GM04504 (cell line): ENCODE measurements around the gene SBK3.
A peak's percentile ranks its signal among the peaks of the same experiment; 100 is the strongest.
"Not testable (repeated sequence)": the region's sequence is repeated elsewhere in the genome, so short reads cannot be mapped to it uniquely, and the experiment has no call there.

Source experiments
- DNase-seq: peaks from one replicate; pipeline ENCODE4 v3.0.0-alpha.2; 2012; ENCODE audit warnings: low read depth

SBK3 gene

GRCh38 chr19:55516878-55517620 lies 28.3 kb downstream of the SBK3 start:
- peak; percentile 78 for DNase-seq

- DNase-seq = no peak
Observed at GRCh38 chr19:55508120-55508519, 37.2 kb downstream of the SBK3 start.

- DNase-seq = no peak
Observed at GRCh38 chr19:55504981-55505380, 40.4 kb downstream of the SBK3 start.

GRCh38 chr19:55504252-55504603 lies 41.1 kb downstream of the SBK3 start:
- DNase-seq = no peak

- peak; percentile 73 for DNase-seq
Observed at GRCh38 chr19:55503502-55504251, 41.7 kb downstream of the SBK3 start.

DNA sequence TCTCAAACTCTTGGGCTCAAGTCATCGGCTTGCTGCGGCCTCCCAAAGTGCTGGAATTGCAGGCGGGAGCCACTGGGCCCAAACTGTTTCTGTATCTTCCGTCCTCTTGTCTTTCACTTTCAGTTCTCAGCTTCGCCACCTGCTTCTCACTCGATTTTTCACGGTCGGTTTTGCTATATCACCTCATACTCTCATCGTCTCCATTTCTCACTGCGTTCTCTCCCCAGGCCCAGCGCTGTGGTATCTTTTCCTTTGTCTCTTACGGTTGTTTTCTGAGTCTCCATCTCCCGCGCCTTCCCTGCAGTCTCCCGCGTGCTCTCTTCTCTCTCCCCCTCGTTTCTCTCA lies 42.2 kb downstream of the SBK3 start:
- DNase-seq = no peak

- no peak for DNase-seq
Observed at GRCh38 chr19:55502197-55502952, 43.0 kb downstream of the SBK3 start.

DNA sequence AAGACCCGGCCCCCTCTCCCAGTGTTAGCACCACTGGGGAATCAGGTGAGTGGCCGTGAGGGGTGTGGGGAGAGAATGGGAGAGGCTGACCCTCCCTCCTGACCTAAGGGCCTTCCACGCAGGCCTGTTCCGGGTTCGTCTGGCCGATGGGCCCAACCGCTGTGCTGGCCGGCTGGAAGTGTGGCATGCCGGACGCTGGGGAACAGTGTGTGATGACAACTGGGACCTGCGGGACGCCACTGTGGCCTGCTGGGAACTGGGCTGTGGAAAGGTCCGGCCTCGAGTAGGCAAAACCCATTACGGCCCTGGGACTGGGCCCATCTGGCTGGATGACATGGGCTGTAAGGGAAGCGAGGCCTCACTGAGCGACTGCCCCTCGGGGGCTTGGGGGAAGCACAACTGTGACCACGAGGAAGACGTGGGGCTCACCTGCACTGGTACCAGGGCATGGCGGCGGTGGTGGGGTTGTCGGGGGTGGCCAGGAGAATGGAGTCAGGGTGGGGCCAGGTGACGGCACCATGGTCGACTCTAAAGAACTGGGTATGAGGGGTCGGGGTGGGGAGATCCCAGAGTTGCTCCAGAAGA lies 44.9 kb downstream of the SBK3 start:
- DNase-seq = no peak

GRCh38 chr19:55498246-55498840 lies 47.0 kb downstream of the SBK3 start:
- DNase-seq = no peak

GRCh38 chr19:55497763-55498162 lies 47.6 kb downstream of the SBK3 start:
- DNase-seq = no peak

DNA sequence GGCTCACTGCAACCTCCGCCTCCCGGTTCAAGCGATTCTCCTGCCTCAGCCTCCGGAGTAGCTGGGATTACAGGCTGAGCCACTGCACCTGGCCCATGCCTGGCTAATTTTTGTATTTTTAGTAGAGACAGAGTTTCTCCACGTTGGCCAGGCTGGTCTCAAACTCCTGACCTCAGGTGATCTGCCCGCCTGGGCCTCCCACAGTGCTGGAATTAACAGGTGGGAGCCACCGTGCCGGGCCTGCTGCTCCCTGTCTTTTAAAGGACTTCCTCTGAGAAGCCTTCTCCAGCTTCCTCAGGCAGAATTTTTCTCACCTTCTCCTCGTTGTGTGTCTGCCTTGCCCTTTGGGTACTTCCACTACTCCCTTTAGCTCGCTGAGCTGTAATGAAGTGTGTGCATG lies 48.5 kb downstream of the SBK3 start:
- DNase-seq = not testable (repeated sequence)

DNA sequence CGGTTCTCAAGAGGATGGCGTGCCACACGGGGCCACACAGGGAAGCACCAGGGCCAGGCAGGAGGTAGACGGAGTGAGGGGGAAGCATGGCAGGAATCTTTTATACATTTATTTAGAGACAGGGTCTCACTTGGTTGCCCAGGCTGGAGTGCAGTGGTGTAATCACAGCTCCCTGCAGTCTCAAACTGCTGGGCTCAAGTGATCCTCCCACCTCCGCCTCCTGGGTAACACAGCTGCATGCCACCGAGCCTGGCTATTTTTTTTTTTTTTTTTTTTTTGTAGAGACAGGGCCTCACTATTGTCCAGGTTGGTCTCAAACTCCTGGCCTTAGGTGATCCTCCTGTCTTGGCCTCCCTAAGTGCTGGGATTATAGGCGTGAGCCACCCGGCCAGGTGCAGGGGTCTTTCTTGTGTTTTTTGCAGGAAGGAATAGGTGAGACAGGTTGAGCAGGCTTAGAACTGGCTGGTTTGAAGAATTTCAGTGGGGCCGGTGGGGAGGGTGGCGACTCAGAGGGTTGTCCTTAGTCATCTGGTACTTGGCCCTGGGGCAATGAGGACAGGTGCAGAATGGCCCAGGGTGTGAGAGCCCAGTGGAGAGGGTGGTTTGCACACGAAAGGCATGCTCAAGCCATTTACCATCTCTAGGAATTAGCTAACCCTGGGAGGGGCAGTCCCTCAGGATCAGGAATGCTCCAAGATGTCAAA lies 49.5 kb downstream of the SBK3 start:
- no peak for DNase-seq

DNA sequence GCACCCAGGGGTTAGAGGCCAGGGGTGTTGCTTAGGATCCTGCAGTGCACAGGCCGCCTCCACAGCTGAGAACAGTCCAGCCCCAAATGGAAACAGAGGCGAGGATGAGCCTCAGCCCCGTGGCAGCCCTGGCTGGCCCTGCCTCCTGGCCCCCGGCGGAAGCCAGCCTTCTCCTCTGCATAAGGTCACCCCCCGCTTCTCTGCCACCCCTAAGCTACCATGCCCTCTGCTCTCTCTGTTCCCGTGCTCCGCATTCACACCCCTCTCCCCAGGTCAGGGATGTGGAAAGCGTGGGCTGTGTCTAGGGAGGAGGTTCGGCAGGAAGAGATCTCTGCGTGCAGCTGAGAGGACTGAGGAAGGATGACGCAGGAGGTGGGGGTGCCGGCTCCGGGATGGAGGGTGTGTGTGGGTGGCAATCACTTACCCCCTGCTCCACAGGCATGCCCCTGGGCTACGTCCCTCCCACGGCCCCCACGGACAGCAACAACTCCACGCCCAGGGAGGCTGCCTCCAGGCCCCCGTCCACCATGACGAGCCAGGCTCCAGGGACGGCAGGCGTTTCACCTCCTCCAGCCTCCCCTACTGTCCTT lies 51.1 kb downstream of the SBK3 start:
- no peak for DNase-seq

DNA sequence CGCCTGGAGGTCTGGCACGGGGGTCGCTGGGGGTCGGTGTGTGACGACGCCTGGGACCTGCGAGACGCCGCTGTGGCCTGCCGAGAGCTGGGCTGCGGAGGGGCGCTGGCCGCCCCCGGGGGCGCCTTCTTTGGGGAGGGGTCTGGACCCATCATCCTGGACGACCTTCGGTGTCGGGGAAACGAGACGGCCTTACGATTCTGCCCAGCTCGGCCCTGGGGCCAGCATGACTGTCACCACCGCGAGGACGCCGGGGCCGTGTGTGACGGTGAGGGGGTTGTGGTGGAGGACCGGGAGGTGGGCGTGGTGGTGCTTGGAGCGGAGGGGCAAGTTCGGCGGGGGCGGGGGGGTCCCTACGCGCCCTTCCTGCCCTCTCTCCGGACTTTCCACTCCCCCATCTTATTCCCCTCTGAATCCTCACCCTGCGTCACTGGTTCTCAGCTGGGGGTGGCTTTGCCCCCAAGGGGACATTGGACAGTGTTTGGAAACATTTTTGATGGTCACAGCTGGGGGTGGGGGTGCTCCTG lies 51.6 kb downstream of the SBK3 start:
- DNase-seq = no peak

GRCh38 chr19:55493052-55493644 lies 52.2 kb downstream of the SBK3 start:
- DNase-seq = no peak

DNA sequence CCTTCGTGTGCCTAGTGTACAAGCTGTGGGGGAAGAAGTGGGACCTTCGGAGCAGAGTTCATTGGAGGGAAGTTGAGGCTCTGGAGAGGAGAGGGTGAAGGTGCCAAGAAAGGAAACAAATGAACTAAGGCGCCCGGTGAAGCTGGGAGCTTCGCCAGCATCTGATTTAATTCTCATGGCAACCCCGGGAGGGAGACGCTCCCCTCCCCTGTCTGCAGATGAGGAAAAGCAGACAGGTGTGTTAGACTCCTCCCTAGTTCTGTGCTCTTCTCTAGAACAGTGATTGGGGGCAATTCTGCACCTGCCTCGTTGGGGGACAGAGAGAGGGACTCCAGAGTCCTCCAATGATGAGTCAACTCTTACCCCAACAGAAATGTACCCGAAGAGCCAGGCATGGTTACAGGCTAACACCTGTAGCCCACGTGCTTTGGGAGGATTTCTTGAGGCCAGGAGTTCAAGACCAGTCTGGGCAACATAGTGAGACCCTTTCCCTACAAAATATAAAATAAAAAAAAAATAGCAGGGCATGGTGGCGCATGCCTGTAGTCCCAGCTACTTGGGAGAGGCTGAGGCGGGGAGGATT lies 52.9 kb downstream of the SBK3 start:
- no peak for DNase-seq

DNA sequence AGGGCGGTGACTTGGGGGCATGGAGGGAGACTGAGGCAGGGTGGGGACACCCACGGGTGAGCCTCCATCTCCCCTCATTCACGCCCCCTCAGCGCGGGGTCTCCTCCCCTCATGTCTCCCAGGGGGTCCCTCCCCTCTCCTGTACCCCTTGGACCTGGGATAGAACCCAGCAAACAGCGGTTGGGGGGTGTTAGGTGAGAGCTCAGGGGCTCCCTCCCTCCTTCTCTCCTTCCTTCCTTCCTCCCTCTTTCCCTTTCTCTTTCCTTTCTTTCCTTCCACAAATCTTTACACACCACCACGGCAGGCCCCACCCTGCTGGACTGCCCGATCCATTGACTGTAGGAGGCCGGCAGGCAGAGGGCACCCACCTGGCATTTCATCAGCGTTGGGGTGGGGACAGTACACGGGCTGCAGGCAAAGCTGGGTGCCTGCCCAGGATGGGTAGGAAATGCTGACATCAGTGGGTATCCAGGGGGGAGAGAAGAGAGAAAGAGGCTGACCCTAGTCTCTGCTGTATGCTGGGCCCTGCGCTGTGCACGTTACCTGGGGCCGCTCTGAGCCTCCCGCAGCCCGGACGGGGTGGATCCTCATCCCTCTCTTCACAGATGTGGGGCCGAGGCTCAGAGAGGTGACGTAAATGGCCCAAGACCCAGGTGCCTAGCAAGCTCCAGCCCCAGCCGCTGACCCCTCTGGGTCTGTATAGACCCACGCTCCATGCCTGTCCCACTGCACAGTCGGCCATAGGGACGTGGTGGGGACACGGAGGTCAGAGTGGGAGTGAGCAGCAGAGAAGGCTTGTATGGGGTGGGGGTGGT lies 53.6 kb downstream of the SBK3 start:
- no peak for DNase-seq
